HFFc6 (cell line): Measurements from ENCODE around the gene TGFBI. TPM values are rescaled to one million over a fixed set of nuclear protein-coding genes. Genes with fewer than 3 reads are reported as not detected.

Experiments
- DNase-seq: peaks from one replicate; pipeline ENCODE4 v3.0.0-alpha.2; 2018
- H3K27ac Mint-ChIP-seq: 2 replicates; pipeline ENCODE4 v1.8.0; 2020; ENCODE audit warnings: mild to moderate bottlenecking, mixed read lengths
- H3K27me3 Mint-ChIP-seq: 2 replicates; pipeline ENCODE4 v1.8.0; 2021; ENCODE audit warnings: mild to moderate bottlenecking, moderate library complexity, mixed read lengths; ENCODE audit not compliant: insufficient read depth
- H3K36me3 Mint-ChIP-seq: 2 replicates; pipeline ENCODE4 v1.8.0; 2021; ENCODE audit warnings: low read depth, mixed read lengths
- H3K4me1 Mint-ChIP-seq: 2 replicates; pipeline ENCODE4 v1.8.0; 2020; ENCODE audit warnings: low read depth, mixed read lengths
- H3K4me3 Mint-ChIP-seq: 2 replicates; pipeline ENCODE4 v1.8.0; 2020; ENCODE audit warnings: mild to moderate bottlenecking, moderate library complexity, mixed read lengths
- H3K9me3 Mint-ChIP-seq: 2 replicates; pipeline ENCODE4 v1.8.0; 2020; ENCODE audit warnings: mild to moderate bottlenecking, mixed read lengths
- total RNA-seq, 6 experiments: library from RNA; stranded (reverse); fragmentation: NEBNext Ultra II Directional; extraction: Animal tissue kit (Norgen Biotek cat#: 25700); gene quantifications; 2 replicates in 1 of 6; 3 replicates in 5 of 6; pipeline ENCODE4 v1.2.3, GENCODE V29; 2021
- TF ChIP-seq, protein P1 (sequence below): fragments of 200-600 bp; sonication (generic); IDR thresholded peaks from 2 replicates; pipeline ENCODE4 v1.5.0; 2021; ENCODE audit warnings: antibody characterized with exemption, mild to moderate bottlenecking

Gene TGFBI
- total RNA-seq, 6 experiments from 2014 or later: 529 to 911 (median 784) TPM

GRCh38 chr5:136082390-136083193 is 53.8 kb downstream of the TGFBI start:
- H3K4me3 Mint-ChIP-seq: no peak overlapping the region
- TF ChIP-seq, protein P1, sequence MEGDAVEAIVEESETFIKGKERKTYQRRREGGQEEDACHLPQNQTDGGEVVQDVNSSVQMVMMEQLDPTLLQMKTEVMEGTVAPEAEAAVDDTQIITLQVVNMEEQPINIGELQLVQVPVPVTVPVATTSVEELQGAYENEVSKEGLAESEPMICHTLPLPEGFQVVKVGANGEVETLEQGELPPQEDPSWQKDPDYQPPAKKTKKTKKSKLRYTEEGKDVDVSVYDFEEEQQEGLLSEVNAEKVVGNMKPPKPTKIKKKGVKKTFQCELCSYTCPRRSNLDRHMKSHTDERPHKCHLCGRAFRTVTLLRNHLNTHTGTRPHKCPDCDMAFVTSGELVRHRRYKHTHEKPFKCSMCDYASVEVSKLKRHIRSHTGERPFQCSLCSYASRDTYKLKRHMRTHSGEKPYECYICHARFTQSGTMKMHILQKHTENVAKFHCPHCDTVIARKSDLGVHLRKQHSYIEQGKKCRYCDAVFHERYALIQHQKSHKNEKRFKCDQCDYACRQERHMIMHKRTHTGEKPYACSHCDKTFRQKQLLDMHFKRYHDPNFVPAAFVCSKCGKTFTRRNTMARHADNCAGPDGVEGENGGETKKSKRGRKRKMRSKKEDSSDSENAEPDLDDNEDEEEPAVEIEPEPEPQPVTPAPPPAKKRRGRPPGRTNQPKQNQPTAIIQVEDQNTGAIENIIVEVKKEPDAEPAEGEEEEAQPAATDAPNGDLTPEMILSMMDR: peak; percentile 93
- H3K9me3 Mint-ChIP-seq: no peaks in the 10 kb centered on the region
- no peak overlapping the region for H3K27ac Mint-ChIP-seq
- peaks cover 3% of the 10 kb centered on the region for H3K27me3 Mint-ChIP-seq
- peak; percentile 65 for DNase-seq
- no peaks in the 10 kb centered on the region for H3K36me3 Mint-ChIP-seq
- 0 out of 2 replicates have a peak, but pooled peaks cover 6% of the 10 kb centered on the region for H3K4me1 Mint-ChIP-seq

- Mint-ChIP-seq H3K9me3 (no peaks in the 10 kb centered on the region), H3K4me3 (no peak overlapping the region), H3K36me3 (no peaks in the 10 kb centered on the region), H3K27me3 (peaks cover 8% of the 10 kb centered on the region), H3K27ac (no peak overlapping the region), H3K4me1 (0 out of 2 replicates have a peak, but pooled peaks cover 15% of the 10 kb centered on the region)
- no peak for DNase-seq
- TF ChIP-seq, protein P1: no peak
Measured at GRCh38 chr5:136084698-136085097, 55.9 kb downstream of the TGFBI start.

- DNase-seq: no peak
- Mint-ChIP-seq H3K27ac (no peak overlapping the region), H3K9me3 (no peaks in the 10 kb centered on the region), H3K36me3 (no peaks in the 10 kb centered on the region), H3K4me1 (peaks cover 15% of the 10 kb centered on the region; the same call in 1 of the 2 replicates), H3K4me3 (no peak overlapping the region), H3K27me3 (peaks cover 10% of the 10 kb centered on the region)
- TF ChIP-seq, protein P1: no peak
Measured at GRCh38 chr5:136086783-136087566, 58.2 kb downstream of the TGFBI start.

DNA sequence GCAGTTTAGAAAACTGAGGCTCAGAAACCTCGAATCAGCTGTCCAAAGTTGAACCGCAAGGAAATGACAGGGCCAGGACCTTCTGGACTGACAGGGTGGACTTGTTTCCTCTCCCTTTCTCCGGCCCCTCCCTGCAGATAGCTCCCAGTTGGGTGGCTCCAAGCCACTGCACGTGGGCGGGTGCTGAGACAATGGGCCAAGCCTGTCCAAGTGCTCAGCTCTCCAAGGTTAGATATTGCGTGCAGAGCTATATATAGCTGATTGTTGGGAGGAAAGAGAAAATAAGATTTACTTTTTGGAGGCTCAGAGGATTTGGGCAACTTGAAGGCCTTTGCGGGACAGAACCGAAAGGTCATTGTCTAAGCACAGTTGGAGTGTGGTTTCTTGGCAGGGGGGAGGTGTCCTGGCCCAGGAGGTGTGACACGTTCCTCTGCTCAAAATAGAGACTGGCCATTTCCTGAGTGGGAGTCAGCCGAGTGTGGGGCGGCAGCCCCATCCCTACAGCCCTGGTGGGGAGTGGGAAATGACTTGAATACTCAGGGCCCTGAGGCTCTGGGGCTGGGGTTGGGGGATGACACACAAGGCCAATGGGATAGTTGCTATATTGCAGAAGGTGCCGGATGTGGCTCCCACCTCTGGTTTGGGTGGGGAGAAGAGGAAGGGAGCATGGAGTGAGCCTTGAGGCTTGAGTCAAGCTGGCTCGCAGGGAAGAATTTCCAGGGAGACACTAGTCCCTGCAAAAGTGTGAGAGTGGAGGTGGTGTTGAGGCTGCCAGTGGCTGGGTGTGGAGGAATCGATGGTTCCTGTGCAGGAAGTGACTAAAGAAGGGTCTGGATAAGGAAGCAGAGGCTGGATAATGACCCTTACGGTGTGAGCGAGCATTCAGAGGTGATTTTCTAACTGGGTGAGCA is 59.4 kb downstream of the TGFBI start:
- no peaks in the 10 kb centered on the region for H3K9me3 Mint-ChIP-seq
- H3K27ac Mint-ChIP-seq: no peak overlapping the region
- peaks cover 10% of the 10 kb centered on the region for H3K27me3 Mint-ChIP-seq
- no peak overlapping the region for H3K4me3 Mint-ChIP-seq
- no peaks in the 10 kb centered on the region for H3K36me3 Mint-ChIP-seq
- peaks cover 15% of the 10 kb centered on the region; the same call in 1 of the 2 replicates for H3K4me1 Mint-ChIP-seq
- no peak for DNase-seq
- TF ChIP-seq, protein P1: no peak

- no peak overlapping the region for H3K27ac Mint-ChIP-seq
- H3K36me3 Mint-ChIP-seq: no peaks in the 10 kb centered on the region
- H3K9me3 Mint-ChIP-seq: no peaks in the 10 kb centered on the region
- H3K4me1 Mint-ChIP-seq: peaks cover 15% of the 10 kb centered on the region; the same call in 1 of the 2 replicates
- peaks cover 10% of the 10 kb centered on the region for H3K27me3 Mint-ChIP-seq
- TF ChIP-seq, protein P1: no peak
- no peak overlapping the region for H3K4me3 Mint-ChIP-seq
- DNase-seq: no peak
Measured at GRCh38 chr5:136089791-136090190, 61.0 kb downstream of the TGFBI start.
